ENCODE results near the gene NAT8L. TPM values are rescaled to one million over a fixed set of nuclear protein-coding genes. Genes with fewer than 3 reads are reported as not detected.

Gene NAT8L
- total RNA-seq, 4 donors from 2014 or later, result under 0.01 to 0.45 (median 0.20) TPM

- H3K27ac ChIP-seq (replicated peaks in 1 of 4), result no peak overlapping the region
- TF ChIP-seq EP300 (IDR thresholded peaks at IDR 0.05), result no peak
- no peak for TF ChIP-seq POLR2AphosphoS5 (IDR thresholded peaks at IDR 0.05)
- no peak for TF ChIP-seq CTCF (IDR thresholded peaks at IDR 0.05)
- TF ChIP-seq POLR2A (IDR thresholded peaks at IDR 0.05; ENCODE audit: low read depth), result no peak
- DNase-seq (ENCODE audit: extremely low spot score), result no peak
- H3K4me3 ChIP-seq, result no peak overlapping the region
- intact Hi-C loops (cut with DNase I), result no loop called here
- no peaks in the 10 kb centered on the region for H3K27me3 ChIP-seq
- peaks cover 0 to 6% (median 0%) of the 10 kb centered on the region in 4 donors for H3K4me1 ChIP-seq
- no peaks in the 10 kb centered on the region for H3K9me3 ChIP-seq
- H3K36me3 ChIP-seq, result no peaks in the 10 kb centered on the region
- 95% methylated on average over 13 of the region's 31 CpGs for WGBS
These were observed 17.1 kb downstream of the NAT8L start for GRCh38 chr4:2075987-2076907.

- no peaks in the 10 kb centered on the region for H3K36me3 ChIP-seq
- DNase-seq (ENCODE audit: extremely low spot score), result no peak
- TF ChIP-seq POLR2A (IDR thresholded peaks at IDR 0.05; ENCODE audit: low read depth) (no peak), EP300 (IDR thresholded peaks at IDR 0.05) (no peak), POLR2AphosphoS5 (IDR thresholded peaks at IDR 0.05) (no peak), CTCF (IDR thresholded peaks at IDR 0.05) (no peak)
- H3K27me3 ChIP-seq, result no peaks in the 10 kb centered on the region
- no peaks in the 10 kb centered on the region for H3K9me3 ChIP-seq
- intact Hi-C loops (cut with DNase I), result no loop called here
- no peak overlapping the region for H3K27ac ChIP-seq (replicated peaks in 1 of 4)
- 76% methylated on average over 9 of the region's 9 CpGs for WGBS
- no peaks in the 10 kb centered on the region for H3K4me1 ChIP-seq
- H3K4me3 ChIP-seq, result no peak overlapping the region
These were observed 17.9 kb downstream of the NAT8L start for GRCh38 chr4:2076908-2077536.

GRCh38 chr4:2077537-2078460 is 18.7 kb downstream of the NAT8L start:
- intact Hi-C loops (cut with DNase I), result no loop called here
- WGBS, result 82% methylated on average over 17 of the region's 17 CpGs

More at GRCh38 chr4:2077537-2078460, 18.7 kb downstream of the NAT8L start:
- Histone ChIP-seq H3K4me1 (no peaks in the 10 kb centered on the region), H3K36me3 (no peaks in the 10 kb centered on the region), H3K27me3 (no peaks in the 10 kb centered on the region), H3K9me3 (no peaks in the 10 kb centered on the region), H3K27ac (replicated peaks in 1 of 4) (no peak overlapping the region), H3K4me3 (no peak overlapping the region)
- DNase-seq (ENCODE audit: extremely low spot score), result no peak
- TF ChIP-seq POLR2A (IDR thresholded peaks at IDR 0.05; ENCODE audit: low read depth) (no peak), EP300 (IDR thresholded peaks at IDR 0.05) (no peak), CTCF (IDR thresholded peaks at IDR 0.05) (no peak), POLR2AphosphoS5 (IDR thresholded peaks at IDR 0.05) (no peak)

Measured in esophagus muscularis mucosa (tissue), 4 donors.